GM21423 (cell line): Measurements from ENCODE around the gene MRGPRE.

Source experiments
- ATAC-seq: cut with Tn5 transposase; IDR thresholded peaks from one replicate; pipeline ENCODE4 v1.9.1; 2021; ENCODE audit warnings: mild to moderate bottlenecking, moderate library complexity; ENCODE audit not compliant: unreplicated experiment

MRGPRE gene

DNA sequence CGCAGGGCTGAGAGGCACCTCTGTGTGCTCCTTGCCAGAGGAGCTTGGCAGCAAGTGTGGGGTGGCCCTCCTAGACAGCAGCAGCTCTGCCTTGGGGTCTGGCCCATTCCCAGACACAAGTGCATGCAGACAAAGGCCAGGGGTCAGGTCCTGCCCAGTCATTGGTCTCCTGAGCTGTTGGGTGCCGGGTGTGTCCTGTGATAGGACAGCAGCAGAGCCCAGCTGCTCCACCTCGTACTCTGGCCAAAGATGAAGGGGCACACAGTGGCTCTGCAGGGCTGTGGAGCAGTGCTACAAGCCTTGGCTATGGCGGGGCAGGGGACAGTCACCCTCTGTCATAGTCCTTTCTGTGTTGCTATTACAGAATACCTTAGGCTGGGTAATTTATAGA lies 49.8 kb downstream of the MRGPRE start:
- ATAC-seq, result no peak

DNA sequence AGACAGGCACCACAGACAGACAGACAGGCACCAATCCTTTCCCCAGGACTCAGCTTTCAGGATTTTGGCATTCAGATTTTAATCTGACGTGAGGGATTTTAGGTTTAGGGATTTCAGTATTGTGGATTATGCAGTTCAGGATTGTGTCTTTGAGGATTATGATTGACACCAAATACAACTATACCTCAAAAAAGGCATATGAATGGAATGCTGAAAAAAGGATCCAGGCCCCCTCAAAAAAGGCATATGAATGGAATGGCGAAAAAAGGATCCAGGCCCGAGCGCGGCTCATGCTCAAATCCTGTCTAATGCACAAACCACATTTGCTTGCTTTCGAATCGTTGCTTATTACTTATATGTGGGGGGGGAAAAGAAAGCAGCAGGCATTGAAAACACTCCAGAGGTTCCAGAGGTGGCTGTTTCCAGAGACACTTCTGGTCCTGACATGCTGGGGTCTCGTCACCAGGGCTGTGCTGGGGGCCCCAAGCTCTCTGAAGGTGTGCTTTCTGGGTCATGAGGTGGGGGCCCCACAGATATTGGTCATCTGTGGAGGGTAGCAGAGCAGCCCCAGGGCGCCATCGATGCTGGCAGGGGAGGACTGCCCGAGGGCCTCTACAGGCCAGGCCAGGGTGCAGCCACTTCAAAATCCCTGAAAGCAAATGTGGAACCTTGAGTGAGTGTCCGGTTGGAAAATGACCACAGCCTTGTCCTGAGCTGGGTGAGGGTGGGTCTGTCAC lies 50.3 kb downstream of the MRGPRE start:
- no peak for ATAC-seq

DNA sequence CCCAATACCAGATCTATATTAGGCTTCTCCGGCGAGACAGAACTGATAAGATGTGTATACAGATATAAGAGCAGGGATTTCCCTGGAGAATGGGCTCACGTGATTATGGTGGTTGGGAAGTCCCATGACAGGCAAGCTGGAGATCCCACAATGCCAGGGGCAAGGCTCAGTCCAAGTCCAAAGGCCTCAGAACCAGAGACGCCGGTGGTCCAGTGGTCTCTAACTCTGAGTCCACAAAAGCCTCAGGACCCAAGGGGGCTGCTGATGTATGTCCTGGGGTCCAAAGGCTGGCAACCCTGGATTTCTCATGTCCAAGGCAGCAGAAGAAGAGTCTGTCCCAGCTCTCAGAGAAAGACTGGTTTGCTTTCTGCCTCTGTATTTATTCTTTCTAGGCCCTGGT lies 51.3 kb downstream of the MRGPRE start:
- ATAC-seq, result no peak

DNA sequence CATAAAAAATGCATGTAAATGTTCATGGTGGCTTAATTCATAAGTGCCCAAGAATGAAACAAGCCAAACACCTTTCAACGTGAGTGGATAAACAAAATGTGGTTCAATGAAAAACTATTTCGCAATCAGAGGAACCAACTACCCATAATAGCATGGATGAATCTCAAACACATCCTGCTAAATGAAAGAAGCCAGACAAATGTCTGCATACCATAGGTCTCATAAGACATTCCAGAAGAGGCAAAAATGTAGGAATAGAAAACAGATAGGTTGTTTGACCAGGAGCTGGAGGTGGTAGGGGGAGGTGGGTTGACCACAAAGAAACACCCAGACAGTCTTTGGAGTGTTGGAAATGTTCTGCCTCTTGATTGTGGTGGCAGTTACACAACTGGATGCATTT lies 53.9 kb downstream of the MRGPRE start:
- no peak for ATAC-seq

DNA sequence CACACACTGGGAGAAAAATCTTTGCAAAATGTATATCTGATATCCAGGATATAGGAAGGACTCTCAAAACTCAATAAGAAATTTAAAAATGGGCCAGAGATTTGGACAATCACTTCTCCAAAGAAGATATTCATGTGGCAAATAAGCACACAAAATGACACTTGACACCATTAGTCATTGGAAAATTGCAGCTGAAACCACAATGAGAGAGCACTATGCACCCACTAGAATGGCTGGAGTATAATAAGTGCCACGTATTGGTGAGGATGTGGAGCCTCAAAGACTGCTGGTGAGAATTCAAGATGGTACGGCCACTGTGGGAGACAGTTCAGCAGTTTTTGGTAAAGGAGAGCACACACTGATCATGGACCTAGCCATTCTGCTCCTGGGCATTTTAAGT lies 54.3 kb downstream of the MRGPRE start:
- no peak for ATAC-seq
